NCI-H524 treated with DMSO at 0.1 percent for 48 hours (cell line): ENCODE data around the gene FAM135A.
A peak's percentile ranks its signal among the peaks of the same experiment; 100 is the strongest.
"Not testable (repeated sequence)": the region's sequence is repeated elsewhere in the genome, so short reads cannot be mapped to it uniquely, and the experiment has no call there.

Source experiments
- DNase-seq: peaks from one replicate; lab custom pipeline; 2025; lab: John Stamatoyannopoulos, UW

Gene FAM135A

GRCh38 chr6:70547905-70548304 is 134.6 kb downstream of the FAM135A start:
- DNase-seq: no peak

DNA sequence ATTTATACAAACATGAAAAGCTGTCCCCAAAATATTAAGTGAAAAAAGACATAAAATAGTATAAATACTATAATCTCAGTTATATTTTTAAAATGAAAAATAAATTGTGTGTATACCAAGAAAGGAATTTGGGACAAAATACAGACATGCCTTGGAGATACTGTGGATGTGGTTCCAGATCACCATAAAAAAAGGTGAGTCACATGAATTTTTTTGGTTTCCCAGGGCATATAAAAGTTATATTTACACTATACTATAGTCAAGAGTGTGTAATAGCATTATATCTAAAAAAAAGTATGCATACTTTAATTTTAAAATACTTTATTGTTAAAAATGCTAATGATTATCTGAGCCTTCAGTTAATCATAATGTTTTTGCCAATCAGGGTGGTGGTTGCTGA is 136.0 kb downstream of the FAM135A start:
- no peak for DNase-seq

GRCh38 chr6:70551566-70551965 is 138.3 kb downstream of the FAM135A start:
- DNase-seq: no peak

GRCh38 chr6:70552286-70552940 is 139.1 kb downstream of the FAM135A start:
- not testable (repeated sequence) for DNase-seq

- DNase-seq: no peak
Observed at GRCh38 chr6:70552974-70553373, 139.7 kb downstream of the FAM135A start.

DNA sequence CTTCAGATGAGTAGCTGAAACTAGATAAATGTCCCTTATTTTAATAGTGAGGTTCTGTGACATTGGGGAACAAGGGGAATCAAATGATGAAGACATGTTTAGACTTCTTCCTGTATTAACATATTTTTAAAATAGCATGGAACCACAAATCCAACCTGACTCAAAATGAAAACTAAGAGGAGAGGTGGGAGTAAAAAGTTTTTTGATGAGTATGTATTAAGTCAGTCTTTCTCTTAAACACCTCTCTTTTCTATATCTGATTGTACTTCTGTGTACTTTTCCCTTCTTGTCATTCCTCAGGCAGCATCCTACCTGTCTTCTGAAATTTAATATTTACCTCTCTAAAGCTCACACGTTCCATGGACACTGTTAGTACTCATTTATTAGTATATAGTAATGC is 144.7 kb downstream of the FAM135A start:
- DNase-seq: no peak

DNA sequence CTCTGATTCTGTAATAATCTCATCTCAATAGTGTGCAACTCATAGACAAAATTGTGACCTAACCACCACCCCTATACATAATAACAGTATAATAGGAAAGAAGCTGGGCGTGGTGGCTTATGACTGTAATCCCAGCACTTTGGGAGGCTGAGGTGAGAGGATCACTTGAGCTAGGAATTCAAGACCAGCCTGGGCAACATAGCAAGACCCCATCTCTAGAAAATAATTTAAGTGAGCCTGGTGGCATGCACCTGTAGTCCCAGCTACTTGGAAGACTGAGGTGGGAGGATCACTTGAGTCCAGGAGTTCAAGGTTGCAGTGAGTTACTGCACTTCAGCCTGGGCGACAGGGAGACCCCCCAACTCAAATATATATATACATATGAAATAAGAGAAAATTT is 149.1 kb downstream of the FAM135A start:
- not testable (repeated sequence) for DNase-seq

DNA sequence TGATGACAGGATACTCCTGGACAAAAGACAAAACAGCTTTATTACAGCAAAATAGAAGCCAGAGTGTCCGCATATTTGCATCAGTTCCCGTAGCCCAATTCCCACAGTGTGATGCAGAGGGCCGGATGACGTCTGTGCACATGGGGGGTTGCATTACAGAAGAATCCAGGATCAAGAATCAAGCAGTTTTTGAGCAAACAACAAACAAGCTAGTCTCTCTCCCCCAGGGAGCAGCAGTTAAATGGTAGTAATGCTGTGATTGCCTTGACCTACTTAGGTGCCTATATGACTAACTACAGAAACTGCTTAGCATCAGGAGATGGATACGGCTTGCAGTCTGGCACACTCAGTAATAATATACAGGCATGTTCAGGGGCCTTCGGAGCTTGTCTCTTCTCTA is 150.2 kb downstream of the FAM135A start:
- no peak for DNase-seq

DNA sequence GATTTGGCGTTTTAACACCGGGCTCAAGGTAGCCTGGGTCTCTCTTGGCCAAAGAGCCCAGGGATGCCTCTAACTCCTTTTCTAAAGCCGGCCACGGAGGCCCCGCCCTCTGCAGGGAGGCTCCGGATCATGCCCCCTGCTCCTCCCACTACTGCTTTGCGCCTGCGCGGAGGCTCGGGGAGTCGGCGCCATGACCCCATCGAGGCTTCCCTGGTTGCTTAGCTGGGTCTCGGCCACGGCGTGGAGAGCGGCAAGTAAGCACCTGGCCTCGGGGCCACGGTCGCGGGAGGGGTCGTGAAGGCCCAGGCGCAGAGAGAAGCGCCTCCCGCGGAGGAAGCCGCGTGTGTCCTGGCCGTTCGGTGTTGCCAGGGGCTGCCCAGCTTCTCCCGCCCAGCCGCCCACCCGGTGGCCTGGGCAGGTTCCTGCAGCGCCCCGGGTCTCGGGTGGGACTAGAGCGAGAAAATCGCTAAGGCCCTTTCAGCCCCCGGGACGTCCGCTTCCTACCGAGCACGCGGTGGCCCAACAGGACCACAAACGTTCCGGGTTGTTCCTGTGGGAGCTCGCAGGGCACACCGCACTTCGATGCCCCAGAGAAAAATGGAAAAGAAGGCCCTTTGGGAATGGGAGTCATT is 153.6 kb downstream of the FAM135A start, which contains the start of gene SDHAF4:
TSS of gene SDHAF4 (plus strand) at position 180 of the 632 bp plus-strand sequence. CDS start at position 191, 11 bp downstream.
- peak; percentile 43 for DNase-seq

- DNase-seq: no peak
Observed at GRCh38 chr6:70574643-70575042, 161.3 kb downstream of the FAM135A start.

GRCh38 chr6:70575899-70576495 is 162.7 kb downstream of the FAM135A start:
- DNase-seq: no peak

DNA sequence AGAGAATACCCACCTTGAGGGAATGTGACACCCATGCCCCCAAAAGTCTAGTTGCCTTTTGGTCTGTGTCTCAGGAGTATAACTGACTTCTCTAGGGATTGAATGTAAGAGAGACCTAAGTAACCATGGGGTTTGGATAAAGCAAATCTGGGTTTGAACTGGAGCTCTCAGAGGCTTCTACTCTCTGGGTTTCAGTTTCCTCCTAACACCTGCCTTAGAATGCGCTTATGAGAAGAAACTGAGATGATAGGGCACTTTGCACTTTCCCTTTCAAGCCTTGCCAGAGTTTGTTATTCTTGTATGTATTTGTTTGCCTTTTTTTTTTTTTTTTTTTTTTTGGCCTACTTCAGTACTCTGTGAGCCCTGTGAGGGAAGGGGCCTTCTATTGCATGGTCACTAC is 172.8 kb downstream of the FAM135A start:
- no peak for DNase-seq

DNA sequence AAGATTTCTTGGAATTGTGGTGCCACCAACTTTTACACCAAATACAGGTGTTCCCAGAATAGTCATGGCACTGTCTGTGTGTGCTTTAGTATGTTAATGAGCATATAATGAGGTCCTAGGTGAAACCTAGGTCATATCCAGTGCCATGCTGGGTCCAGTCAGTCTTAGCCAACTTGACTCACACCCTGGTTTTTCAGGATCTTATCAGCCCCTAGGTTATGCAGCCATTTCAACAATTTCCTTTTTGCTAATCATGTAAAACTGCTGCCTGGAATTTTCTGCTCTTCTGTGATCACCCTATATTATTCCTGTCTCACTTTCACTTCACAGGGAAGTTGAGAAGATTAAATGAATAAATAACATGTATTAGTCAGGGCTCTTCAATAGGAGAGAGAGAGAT is 177.1 kb downstream of the FAM135A start:
- no peak for DNase-seq

- DNase-seq: no peak
Observed at GRCh38 chr6:70592391-70593117, 179.2 kb downstream of the FAM135A start.

DNA sequence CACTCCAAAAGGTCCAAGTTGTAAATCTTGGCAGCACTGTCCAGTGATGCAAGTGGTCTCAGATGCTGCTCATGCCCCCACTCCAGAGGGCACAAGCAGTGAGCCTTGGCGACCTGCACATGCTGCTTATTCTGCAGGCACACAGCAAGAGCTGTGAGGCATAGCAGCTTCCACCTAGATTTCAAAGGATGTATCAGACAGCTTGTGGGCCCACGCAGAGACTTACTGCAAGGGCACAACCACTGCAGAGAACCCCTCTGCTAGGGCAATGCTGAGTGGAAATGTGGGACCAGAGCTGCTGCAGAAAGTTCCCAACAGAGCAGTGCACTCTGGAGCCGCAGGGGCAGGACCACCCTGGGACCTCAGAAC is 179.8 kb downstream of the FAM135A start:
- no peak for DNase-seq

DNA sequence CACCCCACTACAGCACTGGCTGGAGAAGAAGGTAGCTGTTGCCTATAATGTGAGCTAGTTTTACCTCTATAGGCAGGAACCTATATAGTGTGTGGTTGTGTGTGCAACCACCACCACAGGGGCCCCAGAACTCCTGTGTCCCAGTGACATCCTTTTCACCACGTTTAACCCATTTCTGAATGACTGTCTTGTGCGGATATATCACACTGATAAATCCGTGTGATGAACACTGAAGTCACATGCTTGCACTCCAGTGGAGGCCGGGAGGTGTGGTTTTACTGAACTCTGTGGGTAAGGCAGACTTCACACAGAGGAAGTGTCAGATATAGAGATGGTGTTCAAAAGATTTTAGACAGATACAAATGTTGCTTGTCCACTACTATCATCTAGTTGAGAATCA is 185.9 kb downstream of the FAM135A start:
- DNase-seq: no peak

- DNase-seq: no peak
Observed at GRCh38 chr6:70601014-70601413, 187.7 kb downstream of the FAM135A start.

- DNase-seq: no peak
Observed at GRCh38 chr6:70604254-70604653, 190.9 kb downstream of the FAM135A start.

DNA sequence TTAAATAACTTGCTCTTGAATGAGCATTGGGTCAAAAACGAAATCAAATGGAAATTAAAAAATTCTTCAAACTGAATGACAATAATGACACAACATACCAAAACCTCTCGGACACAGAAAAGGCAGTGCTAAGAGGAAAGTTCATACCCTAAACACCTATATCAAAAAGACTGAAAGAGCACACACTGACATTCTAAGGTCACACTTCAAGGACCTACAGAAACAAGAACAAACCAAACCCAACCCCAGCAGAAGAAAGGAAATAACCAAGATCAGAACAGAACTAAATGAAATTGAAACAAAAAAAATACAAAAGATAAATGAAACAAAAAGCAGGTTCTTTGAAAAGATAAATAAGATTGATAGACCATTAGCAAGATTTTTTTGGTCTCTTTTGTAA is 194.1 kb downstream of the FAM135A start:
- not testable (repeated sequence) for DNase-seq

GRCh38 chr6:70609181-70609580 is 195.9 kb downstream of the FAM135A start:
- not testable (repeated sequence) for DNase-seq
